Urothelium cell line (cell line): ENCODE measurements around the gene MLX.
"Not testable (repeated sequence)": the region's sequence is repeated elsewhere in the genome, so short reads cannot be mapped to it uniquely, and the experiment has no call there.

ENCODE experiments used
- DNase-seq: peaks from one replicate; pipeline ENCODE4 v3.0.0; 2011; ENCODE audit warnings: low spot score, mixed read lengths
- FAIRE-seq: peaks from 2 replicates; lab custom pipeline; 2011; peaks lifted over from hg19 to GRCh38; lab: Jason Lieb, UNC

The MLX gene

GRCh38 chr17:42617956-42618431 lies 51.1 kb downstream of the MLX start:
- no peak for FAIRE-seq
- no peak for DNase-seq

- DNase-seq = peak; percentile 37
- FAIRE-seq = no peak
Measured at GRCh38 chr17:42618442-42619150, 51.7 kb downstream of the MLX start.

GRCh38 chr17:42621987-42622386 lies 55.1 kb downstream of the MLX start:
- FAIRE-seq = not testable (repeated sequence)

More at GRCh38 chr17:42621987-42622386, 55.1 kb downstream of the MLX start:
- not testable (repeated sequence) for DNase-seq
